Non-pigmented ciliary epithelial cell (primary cell): ENCODE data around the gene FCHO2.

ENCODE experiments used
- DNase-seq: peaks from one replicate; pipeline ENCODE4 v3.0.0-alpha.2; 2010; ENCODE audit warnings: low read depth

Gene FCHO2

GRCh38 chr5:73135429-73136054 lies 179.7 kb downstream of the FCHO2 start:
- no peak for DNase-seq

GRCh38 chr5:73136055-73136562 lies 180.3 kb downstream of the FCHO2 start:
- DNase-seq, result no peak

- no peak for DNase-seq
These were observed 182.0 kb downstream of the FCHO2 start for GRCh38 chr5:73137563-73138530.

- no peak for DNase-seq
These were observed 183.6 kb downstream of the FCHO2 start for GRCh38 chr5:73139485-73139884.
